H9 (cell line): ENCODE results near the gene CCDC182. TPM values are rescaled to one million over a fixed set of nuclear protein-coding genes. Genes with fewer than 3 reads are reported as not detected.

ENCODE experiments used
- DNase-seq: peaks from one replicate; pipeline ENCODE4 v3.0.0-alpha.2; 2017
- H2AFZ ChIP-seq: one replicate; pipeline ENCODE4 v1.6.1; 2013; ENCODE audit warnings: mild to moderate bottlenecking, low read length, control low read depth, moderate library complexity
- H2AK5ac ChIP-seq: 2 replicates; pipeline ENCODE4 v1.6.1; 2013; ENCODE audit warnings: low read length, control low read depth, mixed read lengths; ENCODE audit not compliant: insufficient read length
- H2BK120ac ChIP-seq: one replicate; pipeline ENCODE4 v1.6.1; 2013; ENCODE audit warnings: low read depth, mild to moderate bottlenecking, low read length, control low read depth, inconsistent platforms; ENCODE audit not compliant: poor library complexity, severe bottlenecking
- H2BK12ac ChIP-seq: 2 replicates; pipeline ENCODE4 v1.6.1; 2013; ENCODE audit warnings: low read length, control low read depth, mixed read lengths, low read depth; ENCODE audit not compliant: insufficient read length
- H2BK15ac ChIP-seq: 2 replicates; pipeline ENCODE4 v1.6.1; 2013; ENCODE audit warnings: low read depth, low read length, control low read depth
- H2BK20ac ChIP-seq: one replicate; pipeline ENCODE4 v1.6.1; 2013; ENCODE audit warnings: low read depth, mild to moderate bottlenecking, low read length, control low read depth, inconsistent platforms; ENCODE audit not compliant: poor library complexity, severe bottlenecking
- H2BK5ac ChIP-seq: 2 replicates; pipeline ENCODE4 v1.6.1; 2013; ENCODE audit warnings: low read length, control low read depth, mixed read lengths; ENCODE audit not compliant: insufficient read length
- H3K14ac ChIP-seq: 2 replicates; pipeline ENCODE4 v1.6.1; 2013; ENCODE audit warnings: low read length, control low read depth; ENCODE audit not compliant: insufficient read depth
- H3K18ac ChIP-seq: 2 replicates; pipeline ENCODE4 v1.6.1; 2013; ENCODE audit warnings: low read depth, mild to moderate bottlenecking, mixed read lengths, low read length, control low read depth; ENCODE audit not compliant: insufficient read length
- H3K23ac ChIP-seq: 2 replicates; pipeline ENCODE4 v1.6.1; 2013; ENCODE audit warnings: low read length, control low read depth, mixed read lengths, low read depth; ENCODE audit not compliant: insufficient read length
- H3K23me2 ChIP-seq: 2 replicates; pipeline ENCODE4 v1.6.1; 2013; ENCODE audit warnings: low read depth, mild to moderate bottlenecking, mixed read lengths, low read length, control low read depth; ENCODE audit not compliant: insufficient read length, poor library complexity, severe bottlenecking
- H3K27ac ChIP-seq: 2 replicates; pipeline ENCODE4 v1.5.1; 2013; ENCODE audit warnings: low read length, control low read depth, mixed read lengths, low read depth; ENCODE audit not compliant: insufficient read length
- H3K27me3 ChIP-seq: 2 replicates; pipeline ENCODE4 v1.6.1; 2013; ENCODE audit warnings: low read length, control low read depth, inconsistent platforms; ENCODE audit not compliant: insufficient read depth
- H3K4ac ChIP-seq: 2 replicates; pipeline ENCODE4 v1.6.1; 2013; ENCODE audit warnings: low read depth, mild to moderate bottlenecking, control low read depth, inconsistent platforms, low read length, moderate library complexity
- H3K4me1 ChIP-seq: 2 replicates; pipeline ENCODE4 v1.6.1; 2013; ENCODE audit warnings: low read length, control low read depth, inconsistent platforms; ENCODE audit not compliant: insufficient read depth
- H3K4me2 ChIP-seq: 2 replicates; pipeline ENCODE4 v1.6.1; 2013; ENCODE audit warnings: low read length, control low read depth, mixed read lengths; ENCODE audit not compliant: insufficient read length, insufficient read depth
- H3K56ac ChIP-seq: 2 replicates; pipeline ENCODE4 v1.6.1; 2013; ENCODE audit warnings: low read depth, mild to moderate bottlenecking, mixed read lengths, low read length, control low read depth; ENCODE audit not compliant: insufficient read length
- H3K79me1 ChIP-seq: 2 replicates; pipeline ENCODE4 v1.6.1; 2013; ENCODE audit warnings: low read depth, mild to moderate bottlenecking, moderate library complexity, low read length, control low read depth, inconsistent platforms; ENCODE audit not compliant: insufficient read depth, poor library complexity, severe bottlenecking
- H3K79me2 ChIP-seq: 2 replicates; pipeline ENCODE4 v1.6.1; 2013; ENCODE audit warnings: low read length, control low read depth, inconsistent platforms; ENCODE audit not compliant: insufficient read depth
- H3K9ac ChIP-seq: 2 replicates; pipeline ENCODE4 v1.6.1; 2013; ENCODE audit warnings: low read length, control low read depth, mixed read lengths; ENCODE audit not compliant: insufficient read length; ENCODE audit errors: extremely low read depth
- H3K9me3 ChIP-seq: one replicate; pipeline ENCODE4 v1.6.1; 2013; ENCODE audit warnings: low read depth, low read length, inconsistent platforms; ENCODE audit not compliant: control insufficient read depth
- H3T11ph ChIP-seq: one replicate; pipeline ENCODE4 v1.6.1; 2013; ENCODE audit warnings: mild to moderate bottlenecking, low read length, control low read depth, inconsistent platforms
- H4K20me1 ChIP-seq: one replicate; pipeline ENCODE4 v1.6.1; 2013; ENCODE audit not compliant: control insufficient read depth, insufficient read length, insufficient read depth
- H4K5ac ChIP-seq: 2 replicates; pipeline ENCODE4 v1.6.1; 2013; ENCODE audit warnings: low read depth, mild to moderate bottlenecking, mixed read lengths, low read length, control low read depth; ENCODE audit not compliant: insufficient read length
- H4K8ac ChIP-seq: replicated peaks from 2 replicates; pipeline ENCODE4 v1.6.1; 2013; ENCODE audit warnings: low read length, control low read depth, mixed read lengths, low read depth; ENCODE audit not compliant: insufficient read length
- H4K91ac ChIP-seq: 2 replicates; pipeline ENCODE4 v1.6.1; 2013; ENCODE audit warnings: low read depth, mild to moderate bottlenecking, moderate library complexity, mixed read lengths, low read length, control low read depth; ENCODE audit not compliant: insufficient read length
- H3K27ac Mint-ChIP-seq, 3 experiments: 2 replicates in 2 of 3; 3 replicates in 1 of 3; pipeline ENCODE4 v1.8.0; 2020 to 2021; ENCODE audit warnings: mixed read lengths in 3 of 3, mild to moderate bottlenecking in 1 of 3, moderate library complexity in 1 of 3
- H3K27me3 Mint-ChIP-seq: 2 replicates; pipeline ENCODE4 v1.8.0; 2021; ENCODE audit warnings: low read depth, mild to moderate bottlenecking, moderate library complexity, mixed read lengths
- H3K36me3 Mint-ChIP-seq, 3 experiments: 2 replicates in 2 of 3; 3 replicates in 1 of 3; pipeline ENCODE4 v1.8.0; 2020 to 2021; ENCODE audit warnings: low read depth in 3 of 3, mixed read lengths in 3 of 3; ENCODE audit not compliant: insufficient read depth in 1 of 3
- H3K4me1 Mint-ChIP-seq, 2 experiments: 2 replicates each; pipeline ENCODE4 v1.8.0; 2020; ENCODE audit warnings: mixed read lengths in 2 of 2
- H3K4me3 Mint-ChIP-seq, 2 experiments: 2 replicates in 1 of 2; 3 replicates in 1 of 2; pipeline ENCODE4 v1.8.0; 2020 to 2021; ENCODE audit warnings: mild to moderate bottlenecking in 2 of 2, mixed read lengths in 2 of 2, moderate library complexity in 1 of 2
- H3K9me3 Mint-ChIP-seq, 2 experiments: 2 replicates in 1 of 2; 3 replicates in 1 of 2; pipeline ENCODE4 v1.8.0; 2020; ENCODE audit warnings: mild to moderate bottlenecking in 2 of 2, mixed read lengths in 2 of 2, moderate library complexity in 1 of 2
- CTCF ChIP-seq: fragments of 200-600 bp; sonication (generic); conservative IDR thresholded peaks from 3 replicates; pipeline ENCODE4 v1.8.0; 2021; ENCODE audit warnings: antibody characterized with exemption, mild to moderate bottlenecking
- WGBS: extraction: QIAGEN DNeasy Blood & Tissue Kit; methylation state at CpG from one replicate; pipeline ENCODE4 v1.1.7; 2013; ENCODE audit warnings: missing lambda C conversion rate, low lambda C conversion rate, mixed read lengths; ENCODE audit not compliant: insufficient read length; ENCODE audit errors: extremely low coverage; 5-methylcytosine and 5-hydroxymethylcytosine counted together
- total RNA-seq: library from RNA; stranded (reverse); gene quantifications from 2 replicates; pipeline ENCODE4 v1.2.1, GENCODE V29; 2021

Gene CCDC182
- total RNA-seq, 1 experiment from 2014 or later, result not detected

- no CpG with 5 or more reads among the region's 4 CpGs for whole genome bisulfite sequencing
- H2BK5ac ChIP-seq, result no peak overlapping the region
- H3K79me2 ChIP-seq, result no peaks in the 10 kb centered on the region
- H3K4me1 Mint-ChIP-seq, result 0 out of 4 replicates have a peak, but pooled peaks cover 0 to 2% of the 10 kb centered on the region in 2 experiments
- H3T11ph ChIP-seq, result no peak overlapping the region
- DNase-seq, result no peak
- H4K8ac ChIP-seq, result no peak overlapping the region
- no peak overlapping the region for H4K5ac ChIP-seq
- H3K79me1 ChIP-seq, result no peaks in the 10 kb centered on the region
- no peak overlapping the region for H2AK5ac ChIP-seq
- H2BK120ac ChIP-seq, result no peak overlapping the region
- H3K27me3 Mint-ChIP-seq, result peaks cover 40% of the 10 kb centered on the region
- no peaks in the 10 kb centered on the region; the same call in 1 of the 2 replicates for H3K4me1 ChIP-seq
- H3K14ac ChIP-seq, result no peak overlapping the region
- no peaks in the 10 kb centered on the region; the same call in 1 of the 2 replicates for H3K27me3 ChIP-seq
- H3K27ac Mint-ChIP-seq, result no peak overlapping the region
- H2AFZ ChIP-seq, result no peak overlapping the region
- H3K36me3 Mint-ChIP-seq, result no peaks in the 10 kb centered on the region
- H3K23ac ChIP-seq, result no peak overlapping the region
- H4K91ac ChIP-seq, result no peak overlapping the region
- H2BK12ac ChIP-seq, result no peak overlapping the region
- no peak overlapping the region for H3K56ac ChIP-seq
- H2BK15ac ChIP-seq, result no peak overlapping the region
- no peak overlapping the region for H3K9ac ChIP-seq
- no peak for TF ChIP-seq CTCF
- H4K20me1 ChIP-seq, result no peaks in the 10 kb centered on the region
- H3K4ac ChIP-seq, result no peak overlapping the region
- H3K18ac ChIP-seq, result no peak overlapping the region
- no peaks in the 10 kb centered on the region for H3K23me2 ChIP-seq
- no peak overlapping the region for H3K27ac ChIP-seq
- H2BK20ac ChIP-seq, result no peak overlapping the region
- no peak overlapping the region for H3K4me2 ChIP-seq
- H3K9me3 ChIP-seq, result no peaks in the 10 kb centered on the region
- no peak overlapping the region for H3K4me3 Mint-ChIP-seq
- peaks cover 0 to 2% of the 10 kb centered on the region in 2 experiments; a peak in 2 of 5 replicates for H3K9me3 Mint-ChIP-seq
Observed at GRCh38 chr17:57788725-57789124, 43.6 kb upstream of the CCDC182 start.
